ENCODE results near the gene SMIM20.

SMIM20 gene

DNA sequence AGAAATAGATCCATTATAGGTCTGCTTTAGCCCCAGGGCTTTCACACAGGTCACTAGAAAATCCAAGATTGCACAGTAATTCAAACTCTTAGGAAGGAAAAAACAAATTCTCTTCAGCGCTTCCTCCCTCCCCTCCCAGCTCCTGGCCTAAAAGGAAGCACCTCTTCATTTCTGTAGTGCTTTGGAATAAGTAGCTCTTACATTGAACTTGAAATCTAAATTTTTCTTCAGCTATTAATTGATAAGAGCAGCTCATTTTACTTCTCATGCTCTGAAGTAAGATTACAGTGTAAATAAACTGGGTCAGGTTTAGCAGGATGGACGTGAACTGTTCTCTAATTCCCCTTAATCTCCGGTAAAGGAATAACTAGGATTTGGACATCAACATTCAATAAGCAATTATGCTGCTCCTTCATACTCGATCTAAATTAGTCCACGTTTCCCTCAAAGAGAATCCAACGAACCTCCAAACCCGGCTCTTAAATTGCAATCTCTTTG lies 40.3 kb upstream of the SMIM20 start:
- ChIA-PET POLR2A (no interaction called here), CTCF (interaction anchor here (1.0 kb wide), 2 partner anchors 9 to 12 kb away, joined by 3 to 4 read pairs; no protein-coding TSS in a partner anchor)
- DNase-seq (ENCODE audit: extremely low spot score): no peak
- no peak for TF ChIP-seq CTCF (IDR thresholded peaks at IDR 0.05; ENCODE audit: control extremely low read depth, extremely low read depth, low read depth, missing control alignments)

GRCh38 chr4:25874655-25875054 lies 39.4 kb upstream of the SMIM20 start:
- POLR2A ChIA-PET: no interaction called here
- TF ChIP-seq CTCF (IDR thresholded peaks at IDR 0.05; ENCODE audit: control extremely low read depth, extremely low read depth, low read depth, missing control alignments): no peak
- CTCF ChIA-PET: no interaction called here
- DNase-seq (ENCODE audit: extremely low spot score): no peak

DNA sequence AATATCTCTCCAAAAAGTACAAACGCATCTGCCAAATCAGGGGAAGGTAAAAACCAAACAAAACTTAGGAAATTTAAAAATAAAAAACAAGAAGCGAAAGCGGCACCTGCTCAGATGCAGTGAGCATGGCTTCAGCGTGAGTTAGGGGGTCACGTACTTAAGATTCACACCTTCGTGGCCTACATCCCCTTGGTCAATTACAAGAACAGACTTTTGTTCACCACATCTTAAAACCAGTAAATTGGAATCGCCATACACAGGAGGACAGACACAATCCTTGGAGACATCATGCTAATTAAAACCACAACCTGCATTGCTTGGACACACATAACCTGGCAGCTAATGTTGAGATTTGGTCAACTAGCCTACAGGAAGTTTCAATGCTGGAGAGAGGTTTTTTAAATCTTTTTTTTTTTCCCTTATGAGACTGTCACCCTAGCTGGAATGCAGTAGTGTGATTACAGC lies 38.7 kb upstream of the SMIM20 start:
- ChIA-PET POLR2A (interaction anchor here (0.6 kb wide), 1 partner anchor 9 kb away, joined by 3 read pairs; no protein-coding TSS in a partner anchor), CTCF (interaction anchor here (5.4 kb wide), 1 partner anchor 10 kb away, joined by 27 read pairs; no protein-coding TSS in a partner anchor)
- TF ChIP-seq CTCF (IDR thresholded peaks at IDR 0.05; ENCODE audit: control extremely low read depth, extremely low read depth, low read depth, missing control alignments): no peak
- peak; percentile 37 for DNase-seq (ENCODE audit: extremely low spot score)

GRCh38 chr4:25878676-25879075 lies 35.3 kb upstream of the SMIM20 start:
- ChIA-PET CTCF (interaction anchor here (1.5 to 5.4 kb wide), 2 partner anchors 14 to 24 kb away, joined by 5 to 27 read pairs; no protein-coding TSS in a partner anchor), POLR2A (interaction anchor here (0.6 to 1.4 kb wide), 2 partner anchors 18 to 19 kb away, joined by 4 to 6 read pairs; no protein-coding TSS in a partner anchor)
- no peak for TF ChIP-seq CTCF (IDR thresholded peaks at IDR 0.05; ENCODE audit: control extremely low read depth, extremely low read depth, low read depth, missing control alignments)
- no peak for DNase-seq (ENCODE audit: extremely low spot score)

- ChIA-PET CTCF (interaction anchor here (5.4 kb wide), 1 partner anchor 14 kb away, joined by 27 read pairs; no protein-coding TSS in a partner anchor), POLR2A (interaction anchor here (0.6 to 1.4 kb wide), 2 partner anchors 17 to 19 kb away, joined by 4 to 6 read pairs; no protein-coding TSS in a partner anchor)
- DNase-seq (ENCODE audit: extremely low spot score): no peak
- TF ChIP-seq CTCF (IDR thresholded peaks at IDR 0.05; ENCODE audit: control extremely low read depth, extremely low read depth, low read depth, missing control alignments): no peak
Measured at GRCh38 chr4:25879091-25879584, 34.9 kb upstream of the SMIM20 start.

GRCh38 chr4:25879587-25879986 lies 34.4 kb upstream of the SMIM20 start:
- POLR2A ChIA-PET: interaction anchor here (1.4 kb wide), 1 partner anchor 20 kb away, joined by 4 read pairs; no protein-coding TSS in a partner anchor
- DNase-seq (ENCODE audit: extremely low spot score): no peak
- TF ChIP-seq CTCF (IDR thresholded peaks at IDR 0.05; ENCODE audit: control extremely low read depth, extremely low read depth, low read depth, missing control alignments): no peak
- CTCF ChIA-PET: interaction anchor here (1.4 to 5.4 kb wide), 2 partner anchors 15 to 37 kb away, joined by 3 to 27 read pairs; no protein-coding TSS in a partner anchor
